PFSK-1 (cell line): ENCODE results near the gene KEAP1.

Experiments
- FOXP2 ChIP-seq: optimal IDR thresholded peaks from 2 replicates; pipeline ENCODE3; 2011; ENCODE audit warnings: borderline replicate concordance, control low read depth, inconsistent platforms; ENCODE audit not compliant: insufficient read depth; ENCODE audit errors: extremely low read length, extremely low read depth
- POLR2AphosphoS5 ChIP-seq: IDR thresholded peaks from 2 replicates; pipeline ENCODE4 v1.6.1; 2012; ENCODE audit warnings: low read depth, mild to moderate bottlenecking, control low read depth, low read length, moderate library complexity
- REST ChIP-seq, 2 experiments: IDR thresholded peaks; 2 replicates each; pipeline versions ENCODE4 v1.6.1 to v1.8.0; 2011 to 2012; ENCODE audit warnings: low read depth in 2 of 2, low read length in 2 of 2, control low read depth in 1 of 2, inconsistent platforms in 1 of 2, mild to moderate bottlenecking in 1 of 2, moderate library complexity in 1 of 2; ENCODE audit not compliant: insufficient read depth in 1 of 2
- SIN3A ChIP-seq: IDR thresholded peaks from 2 replicates; pipeline ENCODE4 v1.6.1; 2012; ENCODE audit warnings: mild to moderate bottlenecking, low read length, moderate library complexity, borderline replicate concordance; ENCODE audit not compliant: insufficient read depth
- TAF1 ChIP-seq: IDR thresholded peaks from 2 replicates; pipeline ENCODE4 v1.6.1; 2012; ENCODE audit warnings: low read length, control low read depth, borderline replicate concordance; ENCODE audit not compliant: insufficient read depth

Gene KEAP1

GRCh38 chr19:10505583-10506229 is 2.5 kb upstream of the KEAP1 start:
- TF ChIP-seq SIN3A, result no peak
- TF ChIP-seq TAF1, result no peak
- TF ChIP-seq POLR2AphosphoS5, result no peak
- TF ChIP-seq FOXP2, result peak; percentile 32
- TF ChIP-seq REST (IDR thresholded peaks at IDR 0.05; ENCODE audit: insufficient read depth in 1 of 2, low read depth in 2 of 2, low read length in 2 of 2), result no peak

GRCh38 chr19:10502524-10503001 is 593 bp downstream of the KEAP1 start:
- TF ChIP-seq REST (IDR thresholded peaks at IDR 0.05; ENCODE audit: insufficient read depth in 1 of 2, low read depth in 2 of 2, low read length in 2 of 2), result peak in 1 of 2 experiments; percentile 43; a peak in 1 of 4 replicates
- TF ChIP-seq FOXP2, result peak; percentile 91
- TF ChIP-seq POLR2AphosphoS5, result peak; percentile 61; the same call in 1 of the 2 replicates
- peak; percentile 87; the same call in 1 of the 2 replicates for TF ChIP-seq SIN3A
- peak; percentile 83; the same call in 1 of the 2 replicates for TF ChIP-seq TAF1

GRCh38 chr19:10501971-10502523 is 1.1 kb downstream of the KEAP1 start:
- TF ChIP-seq SIN3A (no peak), POLR2AphosphoS5 (no peak), TAF1 (no peak), REST (IDR thresholded peaks at IDR 0.05; ENCODE audit: insufficient read depth in 1 of 2, low read depth in 2 of 2, low read length in 2 of 2) (no peak), FOXP2 (no peak)

GRCh38 chr19:10500247-10500592 is 2.9 kb downstream of the KEAP1 start:
- TF ChIP-seq SIN3A (no peak), FOXP2 (no peak), REST (IDR thresholded peaks at IDR 0.05; ENCODE audit: insufficient read depth in 1 of 2, low read depth in 2 of 2, low read length in 2 of 2) (no peak), POLR2AphosphoS5 (no peak), TAF1 (no peak)
